Activated naive CD4-positive, alpha-beta T cell treated with anti-CD3 and anti-CD28 coated beads, Interleukin-2, amount 10 ng/mL, durations not matched to agents 7 days and 5 days (primary cell): ENCODE data around the gene COX17.

Experiments
- CTCF ChIA-PET: fragments of 350-600 bp; sonication (Branson Sonifier 250); formaldehyde crosslinking; loops from one replicate; lab custom pipeline; 2021; ENCODE audit warnings: antibody characterized with exemption; lab: Charles Lee
- DNase-seq: peaks from one replicate; pipeline ENCODE4 v3.0.0-alpha.2; 2020
- H3K27ac Mint-ChIP-seq: one replicate; pipeline ENCODE4 v1.8.0; 2021; ENCODE audit warnings: mild to moderate bottlenecking, moderate library complexity, mixed read lengths
- H3K27me3 Mint-ChIP-seq: one replicate; pipeline ENCODE4 v1.8.0; 2021; ENCODE audit warnings: mild to moderate bottlenecking, mixed read lengths
- H3K36me3 Mint-ChIP-seq: one replicate; pipeline ENCODE4 v1.8.0; 2021; ENCODE audit warnings: mixed read lengths
- H3K4me1 Mint-ChIP-seq: one replicate; pipeline ENCODE4 v1.8.0; 2021; ENCODE audit warnings: mixed read lengths
- H3K4me3 Mint-ChIP-seq: one replicate; pipeline ENCODE4 v1.8.0; 2021; ENCODE audit warnings: mild to moderate bottlenecking, moderate library complexity, mixed read lengths
- H3K9me3 Mint-ChIP-seq: one replicate; pipeline ENCODE4 v1.8.0; 2021; ENCODE audit warnings: mixed read lengths

COX17 gene

GRCh38 chr3:119664370-119664769 lies 12.8 kb downstream of the COX17 start:
- CTCF ChIA-PET = no interaction called here
- no peak for DNase-seq
- no peak overlapping the region for H3K4me3 Mint-ChIP-seq
- H3K27me3 Mint-ChIP-seq = no peaks in the 10 kb centered on the region
- H3K4me1 Mint-ChIP-seq = peaks cover 5% of the 10 kb centered on the region
- no peaks in the 10 kb centered on the region for H3K9me3 Mint-ChIP-seq
- no peak overlapping the region for H3K27ac Mint-ChIP-seq
- H3K36me3 Mint-ChIP-seq = peaks cover 18% of the 10 kb centered on the region

GRCh38 chr3:119663885-119664284 lies 13.3 kb downstream of the COX17 start:
- H3K9me3 Mint-ChIP-seq = no peaks in the 10 kb centered on the region
- H3K27ac Mint-ChIP-seq = no peak overlapping the region
- peaks cover 14% of the 10 kb centered on the region for H3K36me3 Mint-ChIP-seq
- CTCF ChIA-PET = no interaction called here
- H3K4me3 Mint-ChIP-seq = no peak overlapping the region
- no peak for DNase-seq
- H3K4me1 Mint-ChIP-seq = peaks cover 5% of the 10 kb centered on the region
- no peaks in the 10 kb centered on the region for H3K27me3 Mint-ChIP-seq

- Mint-ChIP-seq H3K27ac (peak overlapping the region; percentile 3), H3K36me3 (peaks cover 13% of the 10 kb centered on the region), H3K27me3 (no peaks in the 10 kb centered on the region), H3K4me3 (no peak overlapping the region), H3K4me1 (peaks cover 12% of the 10 kb centered on the region), H3K9me3 (no peaks in the 10 kb centered on the region)
- CTCF ChIA-PET = interaction anchor here (1.0 kb wide), 1 partner anchor 12 kb away, joined by 3 read pairs; no protein-coding TSS in a partner anchor
- DNase-seq = no peak
Measured at GRCh38 chr3:119662604-119663373, 14.4 kb downstream of the COX17 start.

- CTCF ChIA-PET = interaction anchor here (1.0 kb wide), 1 partner anchor 9 kb away, joined by 3 read pairs; no protein-coding TSS in a partner anchor
- H3K36me3 Mint-ChIP-seq = no peaks in the 10 kb centered on the region
- peaks cover 16% of the 10 kb centered on the region for H3K4me1 Mint-ChIP-seq
- H3K27ac Mint-ChIP-seq = no peak within 1 kb of the TSS
- no peak for DNase-seq
- H3K4me3 Mint-ChIP-seq = no peak within 1 kb of the TSS
- H3K27me3 Mint-ChIP-seq = no peaks in the 10 kb centered on the region
- H3K9me3 Mint-ChIP-seq = no peaks in the 10 kb centered on the region
Measured at GRCh38 chr3:119660474-119661440, 16.4 kb downstream of the COX17 start, which contains the start of gene POPDC2. Gene POPDC2, minus strand, starts transcription at chr3:119660589. Its CDS starts 166 bp downstream, at chr3:119660423.

GRCh38 chr3:119659606-119660291 lies 17.5 kb downstream of the COX17 start:
- Mint-ChIP-seq H3K27me3 (no peaks in the 10 kb centered on the region), H3K36me3 (no peaks in the 10 kb centered on the region), H3K9me3 (no peaks in the 10 kb centered on the region), H3K4me3 (no peak overlapping the region), H3K4me1 (peaks cover 16% of the 10 kb centered on the region), H3K27ac (no peak overlapping the region)
- DNase-seq = no peak
- CTCF ChIA-PET = interaction anchor here (0.6 kb wide), 1 partner anchor 13 kb away, joined by 3 read pairs; no protein-coding TSS in a partner anchor

- CTCF ChIA-PET = no interaction called here
- Mint-ChIP-seq H3K27me3 (no peaks in the 10 kb centered on the region), H3K4me1 (peaks cover 16% of the 10 kb centered on the region), H3K4me3 (no peak overlapping the region), H3K27ac (no peak overlapping the region), H3K9me3 (no peaks in the 10 kb centered on the region), H3K36me3 (no peaks in the 10 kb centered on the region)
- no peak for DNase-seq
Measured at GRCh38 chr3:119658994-119659393, 18.2 kb downstream of the COX17 start.

GRCh38 chr3:119657887-119658702 lies 19.1 kb downstream of the COX17 start:
- CTCF ChIA-PET = interaction anchor here (0.7 kb wide), 4 partner anchors 25 to 139 kb away, joined by 3 read pairs; no protein-coding TSS in a partner anchor
- no peak for DNase-seq

GRCh38 chr3:119653876-119654275 lies 23.3 kb downstream of the COX17 start:
- no peak for DNase-seq
- no peaks in the 10 kb centered on the region for H3K36me3 Mint-ChIP-seq
- no peak overlapping the region for H3K4me3 Mint-ChIP-seq
- H3K9me3 Mint-ChIP-seq = no peaks in the 10 kb centered on the region
- H3K27me3 Mint-ChIP-seq = no peaks in the 10 kb centered on the region
- no peak overlapping the region for H3K27ac Mint-ChIP-seq
- CTCF ChIA-PET = no interaction called here
- H3K4me1 Mint-ChIP-seq = peaks cover 12% of the 10 kb centered on the region

More at GRCh38 chr3:119657887-119658702, 19.1 kb downstream of the COX17 start:
- Mint-ChIP-seq H3K36me3 (no peaks in the 10 kb centered on the region), H3K27me3 (no peaks in the 10 kb centered on the region), H3K4me3 (no peak overlapping the region), H3K4me1 (peaks cover 16% of the 10 kb centered on the region), H3K27ac (no peak overlapping the region), H3K9me3 (no peaks in the 10 kb centered on the region)

GRCh38 chr3:119652306-119653033 lies 24.7 kb downstream of the COX17 start:
- DNase-seq = no peak
- H3K27ac Mint-ChIP-seq = no peak overlapping the region
- H3K4me3 Mint-ChIP-seq = no peak overlapping the region
- CTCF ChIA-PET = interaction anchor here (1.3 kb wide), 1 partner anchor 9 kb away, joined by 3 read pairs; no protein-coding TSS in a partner anchor
- no peaks in the 10 kb centered on the region for H3K9me3 Mint-ChIP-seq
- H3K27me3 Mint-ChIP-seq = no peaks in the 10 kb centered on the region
- no peaks in the 10 kb centered on the region for H3K36me3 Mint-ChIP-seq
- peaks cover 3% of the 10 kb centered on the region for H3K4me1 Mint-ChIP-seq

GRCh38 chr3:119649761-119650160 lies 27.4 kb downstream of the COX17 start:
- no peaks in the 10 kb centered on the region for H3K9me3 Mint-ChIP-seq
- H3K4me1 Mint-ChIP-seq = no peaks in the 10 kb centered on the region
- CTCF ChIA-PET = interaction anchor here (1.1 kb wide), 1 partner anchor 409 kb away, joined by 3 read pairs; the partner anchor contains the start of gene B4GALT4
- H3K27me3 Mint-ChIP-seq = no peaks in the 10 kb centered on the region
- peaks cover 2% of the 10 kb centered on the region for H3K36me3 Mint-ChIP-seq
- no peak overlapping the region for H3K27ac Mint-ChIP-seq
- no peak overlapping the region for H3K4me3 Mint-ChIP-seq
- no peak for DNase-seq

GRCh38 chr3:119647843-119648575 lies 29.2 kb downstream of the COX17 start:
- no peak overlapping the region for H3K27ac Mint-ChIP-seq
- CTCF ChIA-PET = interaction anchor here (1.0 kb wide), 1 partner anchor 42 kb away, joined by 3 read pairs; no protein-coding TSS in a partner anchor
- H3K4me3 Mint-ChIP-seq = no peak overlapping the region
- H3K9me3 Mint-ChIP-seq = no peaks in the 10 kb centered on the region
- DNase-seq = no peak
- H3K36me3 Mint-ChIP-seq = peaks cover 2% of the 10 kb centered on the region
- H3K4me1 Mint-ChIP-seq = no peaks in the 10 kb centered on the region
- H3K27me3 Mint-ChIP-seq = no peaks in the 10 kb centered on the region

- H3K4me3 Mint-ChIP-seq = no peak overlapping the region
- H3K27me3 Mint-ChIP-seq = no peaks in the 10 kb centered on the region
- H3K4me1 Mint-ChIP-seq = no peaks in the 10 kb centered on the region
- H3K27ac Mint-ChIP-seq = no peak overlapping the region
- H3K36me3 Mint-ChIP-seq = peaks cover 2% of the 10 kb centered on the region
- CTCF ChIA-PET = no interaction called here
- no peak for DNase-seq
- no peaks in the 10 kb centered on the region for H3K9me3 Mint-ChIP-seq
Measured at GRCh38 chr3:119647171-119647570, 30.0 kb downstream of the COX17 start.
